NCI-H748 (cell line): ENCODE measurements around the gene TFPI.
"Not testable (repeated sequence)": the region's sequence is repeated elsewhere in the genome, so short reads cannot be mapped to it uniquely, and the experiment has no call there.

ENCODE experiments used
- DNase-seq: peaks from one replicate; lab custom pipeline; 2025; ENCODE audit not compliant: unreplicated experiment; lab: John Stamatoyannopoulos, UW

TFPI gene

DNA sequence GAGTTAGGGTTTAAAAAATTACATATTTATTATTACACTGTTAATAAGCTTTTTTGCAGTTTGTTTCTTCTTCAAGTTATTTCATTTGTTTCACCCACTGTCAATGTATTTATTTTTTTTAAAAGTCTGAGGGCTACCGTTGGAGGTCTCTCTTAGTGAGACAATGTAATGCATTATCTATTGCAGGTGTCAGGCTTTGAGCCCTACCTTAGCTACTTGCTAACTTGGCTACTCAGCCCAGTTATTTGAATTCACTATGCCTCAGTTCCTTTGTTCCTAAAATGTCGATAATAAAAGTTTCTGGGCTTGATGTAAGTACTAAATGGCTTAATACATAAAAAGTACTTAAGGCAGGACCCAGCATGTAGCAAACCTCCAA, 458 bp upstream of the TFPI start:
- DNase-seq = no peak

- no peak for DNase-seq
These were observed 1.2 kb downstream of the TFPI start for GRCh38 chr2:187552828-187553681.

DNA sequence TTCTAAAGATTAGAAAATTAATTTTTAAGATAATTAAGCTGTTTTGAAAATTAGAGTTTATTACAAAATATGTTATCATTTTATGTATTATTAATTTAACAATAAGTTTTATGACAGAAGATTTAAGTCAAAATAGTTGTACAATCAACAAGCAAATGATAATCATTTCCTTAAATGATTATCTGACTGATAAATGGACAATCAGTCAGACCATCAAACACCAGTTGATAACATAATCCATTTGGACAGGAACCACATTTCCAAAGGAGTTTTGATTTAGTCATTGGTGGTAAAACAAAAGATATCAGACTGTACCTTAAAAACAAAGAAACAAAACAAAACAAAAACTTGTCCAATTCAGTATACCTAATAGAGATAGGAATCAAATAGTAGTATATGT, 1.9 kb downstream of the TFPI start:
- no peak for DNase-seq

- no peak for DNase-seq
These were observed 3.4 kb downstream of the TFPI start for GRCh38 chr2:187550857-187551256.

- no peak for DNase-seq
These were observed 4.2 kb downstream of the TFPI start for GRCh38 chr2:187549951-187550555.

DNA sequence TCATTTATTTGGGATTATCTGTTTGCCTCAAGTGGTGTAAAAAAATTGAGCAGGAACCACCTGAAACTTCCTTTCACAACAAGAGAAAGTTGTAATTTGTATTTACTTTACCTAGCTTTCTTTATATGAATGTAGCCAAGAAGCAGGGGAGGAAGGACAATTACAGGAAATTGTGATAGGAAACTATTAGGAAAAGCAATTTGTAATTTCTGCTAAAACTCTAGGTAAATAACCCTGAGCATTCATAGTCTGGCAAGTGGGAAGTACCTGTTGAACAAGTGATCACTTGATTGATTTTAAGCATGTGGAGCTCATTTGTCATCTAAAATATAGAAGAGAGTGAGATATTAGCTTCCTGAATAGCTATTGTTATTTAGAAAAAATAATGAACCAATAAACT, 5.0 kb downstream of the TFPI start:
- DNase-seq = no peak

DNA sequence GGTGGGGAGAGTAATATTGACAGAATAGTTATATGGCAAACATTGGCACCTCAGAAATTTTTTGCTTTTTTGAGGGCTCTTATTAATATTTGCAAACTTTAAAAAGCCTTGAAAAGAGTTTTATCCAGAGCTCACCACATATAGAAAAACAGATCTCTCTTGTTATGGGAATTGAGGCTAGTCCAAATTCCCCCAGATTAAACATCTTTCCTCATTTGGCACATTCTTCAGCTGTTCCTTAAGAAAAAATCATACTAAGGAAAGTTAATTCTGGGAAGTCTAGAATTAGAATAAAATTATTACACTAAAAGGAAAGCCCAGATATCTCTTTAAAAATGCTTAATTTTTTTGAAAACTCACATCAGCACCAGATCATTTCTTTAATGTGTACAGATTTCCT, 5.6 kb downstream of the TFPI start:
- DNase-seq = no peak

GRCh38 chr2:187547353-187547979, 6.8 kb downstream of the TFPI start:
- DNase-seq = no peak

- DNase-seq = no peak
These were observed 7.4 kb downstream of the TFPI start for GRCh38 chr2:187546762-187547333.

DNA sequence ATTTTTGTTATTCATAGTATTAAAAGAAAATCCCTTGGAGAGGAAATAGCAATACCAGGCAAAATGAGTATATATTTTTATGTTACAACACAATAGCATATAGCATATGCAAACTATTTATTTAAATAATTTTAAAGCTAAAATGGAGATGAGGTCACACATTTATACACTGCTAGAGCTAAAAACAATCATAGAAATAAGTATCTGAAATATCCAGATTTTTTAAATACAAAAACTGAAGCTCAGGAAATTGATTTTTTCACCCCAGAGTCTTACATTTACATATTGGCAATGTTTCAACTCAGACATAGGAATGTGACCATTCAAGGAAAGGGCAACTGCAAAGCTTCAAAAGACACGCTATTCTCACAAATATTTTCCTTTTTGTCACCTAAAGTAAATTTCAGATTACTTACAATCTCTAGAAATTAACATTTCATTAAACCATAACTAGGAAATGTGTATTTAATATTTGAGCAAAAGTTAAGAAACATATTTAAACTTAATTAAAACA, 8.9 kb downstream of the TFPI start:
- DNase-seq = no peak

DNA sequence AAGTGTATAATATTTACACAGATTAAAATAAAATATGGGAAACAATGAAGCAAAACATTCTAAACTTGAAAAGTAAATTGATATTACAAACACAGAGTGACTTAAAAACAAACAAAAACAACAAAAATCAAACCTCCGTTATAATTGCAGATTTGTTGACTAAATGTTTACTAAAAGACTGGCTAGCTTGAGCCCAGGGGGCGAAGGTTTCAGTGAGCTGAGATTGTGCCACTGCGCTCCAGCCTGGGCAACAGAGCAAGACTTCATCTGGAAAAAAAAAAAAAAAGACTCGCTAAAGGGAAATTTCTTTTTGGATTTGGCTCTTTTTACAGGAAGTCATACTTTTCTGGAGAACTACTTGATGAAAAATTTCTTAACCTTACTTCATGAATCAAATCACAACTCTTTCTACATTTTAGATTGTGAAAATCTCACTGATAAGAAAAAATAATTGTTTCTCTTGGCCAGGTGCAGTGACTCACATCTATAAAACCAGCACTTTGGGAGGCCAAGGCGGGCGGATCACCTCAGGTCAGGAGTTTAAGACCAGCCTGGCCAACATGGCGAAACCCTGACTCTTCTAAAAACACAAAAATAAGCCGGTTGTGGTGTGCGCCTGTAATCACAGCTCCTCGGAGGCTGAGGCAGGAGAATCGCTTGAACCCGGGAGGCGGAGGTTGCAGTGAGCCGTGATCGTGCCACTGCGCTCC, 9.7 kb downstream of the TFPI start:
- no peak for DNase-seq

DNA sequence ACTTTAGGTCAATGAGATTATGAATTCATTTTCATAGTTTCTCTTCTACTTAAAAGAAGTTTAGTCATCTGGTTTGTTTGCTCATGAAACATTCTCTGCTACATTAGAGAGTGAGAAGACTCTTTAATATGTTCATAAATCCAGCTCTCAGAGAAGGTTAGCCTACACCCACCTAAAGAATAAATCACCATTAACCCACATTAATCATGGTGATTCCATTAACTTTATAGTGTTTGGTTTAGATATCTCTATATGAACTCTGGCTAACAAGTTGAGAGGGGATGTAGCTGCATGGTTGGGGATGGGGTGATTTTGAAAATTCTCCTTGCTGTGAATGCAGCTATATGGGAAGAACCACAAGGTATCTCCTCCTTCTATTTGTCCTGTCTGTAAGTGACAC, 10.7 kb downstream of the TFPI start:
- DNase-seq = no peak

- DNase-seq = no peak
These were observed 12.1 kb downstream of the TFPI start for GRCh38 chr2:187542123-187542522.

- peak; percentile 65 for DNase-seq
These were observed 12.8 kb downstream of the TFPI start for GRCh38 chr2:187541086-187542085.

GRCh38 chr2:187538222-187538621, 16.0 kb downstream of the TFPI start:
- DNase-seq = not testable (repeated sequence)

GRCh38 chr2:187535381-187535780, 18.9 kb downstream of the TFPI start:
- DNase-seq = not testable (repeated sequence)

- no peak for DNase-seq
These were observed 21.7 kb downstream of the TFPI start for GRCh38 chr2:187532333-187533120.

DNA sequence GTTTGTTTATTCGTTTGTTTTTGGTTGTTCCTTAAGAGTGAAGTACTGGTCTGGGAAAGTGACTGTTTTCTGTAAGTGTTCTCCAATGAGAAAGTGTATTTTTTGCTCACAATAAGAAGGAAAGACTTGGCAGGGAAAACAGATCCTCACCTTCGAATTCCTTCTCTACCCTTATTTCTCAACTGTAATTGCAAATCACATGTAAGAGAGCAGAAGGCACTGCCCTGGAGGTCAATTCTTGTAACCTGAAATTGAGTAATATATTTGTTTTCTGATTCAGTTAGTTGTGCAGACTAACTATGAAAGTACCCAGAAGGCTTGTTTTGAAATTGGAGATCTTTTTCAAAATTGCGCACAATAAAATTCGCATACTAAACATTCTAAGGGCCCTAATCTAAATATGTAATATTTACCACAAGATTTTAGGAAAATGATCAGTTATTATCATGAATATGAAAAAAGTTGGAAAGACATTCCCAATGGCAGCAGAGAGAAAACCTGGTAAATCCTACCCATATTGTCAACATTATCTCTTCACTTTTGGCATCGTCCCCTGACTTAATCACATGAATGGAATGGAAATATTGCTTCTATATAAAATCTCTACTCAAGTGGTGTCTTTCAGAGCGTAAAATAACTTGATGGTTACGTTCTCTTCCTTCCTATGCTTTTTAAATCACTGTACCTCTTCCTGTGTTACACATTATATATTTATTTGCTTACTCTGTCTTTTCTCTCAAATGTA, 24.1 kb downstream of the TFPI start:
- DNase-seq = no peak
